HG03135 (cell line): ENCODE measurements around the gene FILIP1.

Source experiments
- ATAC-seq: cut with Tn5 transposase; IDR thresholded peaks from one replicate; pipeline ENCODE4 v1.9.1; 2021; ENCODE audit warnings: mild to moderate bottlenecking, moderate library complexity; ENCODE audit not compliant: unreplicated experiment

The FILIP1 gene

GRCh38 chr6:75494290-75494689, 690 bp upstream of the FILIP1 start:
- ATAC-seq: no peak

- ATAC-seq: no peak
These were observed 1.0 kb downstream of the FILIP1 start for GRCh38 chr6:75492386-75493153.

DNA sequence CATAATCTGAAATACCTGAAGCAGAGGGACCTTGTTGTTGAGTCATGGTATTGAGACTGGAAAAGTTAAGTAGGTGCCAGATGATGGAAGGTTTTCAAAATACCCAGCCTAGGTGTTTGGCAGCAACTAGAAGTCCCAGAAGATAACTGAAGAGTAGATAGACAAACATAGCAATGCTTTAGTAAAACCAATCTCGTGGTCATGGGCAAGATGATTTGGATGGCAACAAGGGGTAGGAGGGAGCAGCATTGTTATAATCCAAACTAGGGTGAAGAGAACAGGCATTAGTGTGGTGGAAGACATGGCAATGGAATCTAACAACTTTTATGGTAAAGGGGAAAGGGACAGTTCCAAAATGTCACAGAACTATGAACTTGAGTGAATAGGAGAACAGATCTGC, 2.3 kb downstream of the FILIP1 start:
- no peak for ATAC-seq

DNA sequence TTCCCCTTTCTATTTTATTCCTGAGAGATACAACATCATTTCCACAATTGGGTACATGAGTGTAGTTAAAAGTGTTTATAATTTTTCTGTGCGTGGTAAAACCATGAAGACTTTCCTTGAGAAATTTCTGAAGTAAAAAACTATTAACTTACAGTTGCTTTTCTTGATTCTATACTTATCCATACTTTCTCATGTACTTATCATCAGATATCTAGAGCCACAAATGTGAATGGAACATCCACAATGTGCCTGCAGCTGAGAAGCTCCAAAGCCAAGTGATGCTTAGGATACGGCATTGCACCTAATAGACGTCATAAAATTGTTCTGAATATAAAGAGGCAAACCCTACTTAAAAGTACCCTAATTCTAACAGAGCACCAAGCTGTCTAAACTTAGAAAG, 2.9 kb downstream of the FILIP1 start:
- ATAC-seq: no peak

DNA sequence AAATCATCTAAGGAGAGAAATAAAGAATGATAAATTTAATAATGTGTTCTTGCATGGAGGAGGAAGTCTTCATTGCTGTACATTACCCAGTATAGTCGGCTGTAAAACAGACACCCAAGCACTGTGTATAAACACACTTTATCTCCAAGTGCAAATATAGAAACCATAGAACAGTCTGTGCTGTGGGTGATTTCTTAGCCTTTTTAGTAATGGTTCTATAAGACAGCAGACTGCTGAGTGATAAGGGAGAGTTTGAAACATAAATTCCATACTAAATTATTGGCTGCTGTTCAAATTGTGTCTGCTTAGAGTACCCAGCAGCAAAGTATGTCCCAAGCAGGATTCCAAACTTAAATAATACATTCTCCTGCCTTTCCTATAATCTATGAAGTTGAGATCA, 4.6 kb downstream of the FILIP1 start:
- ATAC-seq: no peak

GRCh38 chr6:75488033-75488432, 5.6 kb downstream of the FILIP1 start:
- ATAC-seq: no peak

- ATAC-seq: no peak
These were observed 6.6 kb downstream of the FILIP1 start for GRCh38 chr6:75486850-75487518.

GRCh38 chr6:75484535-75484934, 9.1 kb downstream of the FILIP1 start:
- peak; percentile 99 for ATAC-seq

DNA sequence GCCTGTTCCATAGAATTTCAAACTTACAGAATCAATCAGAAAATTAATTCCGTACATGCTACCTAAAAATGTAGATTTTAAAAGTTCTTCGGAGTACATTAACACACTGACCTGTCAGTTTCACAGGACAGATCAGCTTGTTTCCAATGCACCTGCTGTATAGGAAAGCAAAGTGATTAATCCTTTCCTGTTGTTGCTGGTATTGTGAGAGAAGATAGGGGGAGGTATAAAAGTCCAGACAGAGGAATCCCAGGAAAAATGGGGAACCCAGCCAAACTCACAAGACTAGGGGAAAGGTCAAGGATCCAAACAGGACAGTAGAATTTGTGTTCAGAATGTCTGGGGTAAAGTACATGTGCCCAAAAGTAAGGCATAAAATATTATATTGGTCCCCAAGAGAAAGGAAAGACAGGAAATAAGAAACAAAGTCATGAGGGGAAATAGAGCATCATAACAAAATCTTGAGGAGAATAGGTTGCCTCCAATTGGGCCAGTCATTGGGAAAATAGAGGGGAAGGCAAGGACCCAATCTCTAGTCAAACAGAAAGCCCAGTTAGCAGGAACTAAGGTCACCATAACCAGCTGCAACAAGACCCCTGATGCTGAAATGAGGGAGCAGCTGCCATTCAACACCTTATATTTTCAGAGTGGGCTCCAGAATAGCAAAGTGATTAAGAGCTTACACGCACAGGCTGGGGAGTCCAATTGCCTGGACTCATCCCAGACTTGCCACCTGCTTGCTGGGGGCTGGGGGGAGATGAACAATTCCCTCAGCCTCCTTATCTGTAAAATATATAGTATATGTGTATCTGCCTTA, 10.3 kb downstream of the FILIP1 start:
- ATAC-seq: no peak

GRCh38 chr6:75481936-75482593, 11.5 kb downstream of the FILIP1 start:
- no peak for ATAC-seq

DNA sequence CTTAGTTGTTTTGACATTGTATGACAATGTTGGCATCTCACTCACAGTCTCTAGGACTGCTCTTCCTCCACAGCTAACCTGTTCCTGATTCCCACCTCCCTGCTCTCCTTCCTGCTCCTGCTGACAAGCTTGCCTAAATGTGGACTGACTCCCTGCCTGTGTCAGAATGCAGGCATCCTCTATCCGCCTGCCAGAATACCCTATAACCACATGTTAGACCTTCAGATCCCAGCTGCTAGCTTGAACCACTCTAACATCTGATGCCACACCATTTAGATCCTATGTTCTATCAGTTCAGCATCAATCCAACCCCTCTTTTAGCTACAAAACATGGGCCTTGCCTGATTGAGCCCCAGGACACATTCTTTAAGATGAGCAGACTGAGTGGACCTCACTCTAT, 12.2 kb downstream of the FILIP1 start:
- no peak for ATAC-seq

- no peak for ATAC-seq
These were observed 13.2 kb downstream of the FILIP1 start for GRCh38 chr6:75480425-75480824.

GRCh38 chr6:75479712-75480111, 13.9 kb downstream of the FILIP1 start:
- ATAC-seq: no peak

DNA sequence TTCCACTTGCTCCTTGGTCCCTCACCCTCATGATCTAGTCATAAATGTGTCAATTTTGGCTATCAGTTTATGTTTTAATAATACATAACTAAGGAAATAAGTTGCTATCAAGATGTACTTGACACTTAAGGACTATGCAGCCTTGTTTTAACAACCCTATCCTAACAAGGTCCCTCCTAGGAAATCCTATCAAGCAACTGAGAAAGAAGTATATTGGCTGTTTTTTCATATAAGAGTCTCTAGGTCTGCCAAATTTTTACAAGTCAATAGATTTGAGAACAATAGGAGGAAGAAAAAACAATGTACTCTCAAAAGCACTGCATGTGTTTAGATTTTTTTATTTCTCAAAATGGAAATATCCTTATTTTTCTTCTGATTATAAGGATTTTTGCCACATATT, 14.7 kb downstream of the FILIP1 start:
- ATAC-seq: no peak

DNA sequence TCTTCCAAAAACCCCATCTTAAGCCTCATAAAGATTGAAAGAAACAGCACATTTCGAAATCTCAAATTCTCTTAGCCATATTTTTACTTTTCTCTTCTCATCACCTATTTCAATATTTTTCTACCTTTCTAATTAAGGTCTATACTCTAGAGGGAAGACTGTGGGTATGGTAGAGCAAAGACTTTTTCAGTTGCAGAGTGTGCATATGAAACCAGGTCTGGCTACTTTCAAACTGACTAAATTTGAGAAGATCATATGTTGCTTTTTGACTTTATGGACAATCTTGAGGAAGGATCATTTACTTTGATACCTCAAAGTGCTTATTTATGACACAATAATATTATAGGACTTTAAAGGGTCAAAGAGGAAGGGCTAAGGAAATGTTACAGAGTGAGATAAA, 20.7 kb downstream of the FILIP1 start:
- ATAC-seq: no peak

DNA sequence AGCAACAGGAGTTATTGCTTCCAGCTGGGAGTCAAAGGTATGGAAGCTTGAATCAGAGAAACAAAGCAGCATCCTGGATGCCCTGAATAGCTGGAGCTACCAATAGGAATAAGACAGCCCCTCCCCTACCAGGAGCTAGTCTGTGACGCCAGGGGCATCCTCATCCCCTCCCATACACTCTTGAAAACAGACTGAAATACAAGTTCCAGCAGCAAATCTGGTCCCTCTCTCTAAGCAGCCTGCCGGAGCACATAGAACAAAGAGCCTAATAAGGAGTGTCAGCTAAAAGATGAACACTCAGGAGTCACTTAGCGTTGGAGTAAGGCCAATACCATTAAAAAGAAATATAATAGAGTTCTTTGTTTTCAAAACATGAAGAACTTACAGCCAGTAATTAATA, 25.6 kb downstream of the FILIP1 start:
- no peak for ATAC-seq

DNA sequence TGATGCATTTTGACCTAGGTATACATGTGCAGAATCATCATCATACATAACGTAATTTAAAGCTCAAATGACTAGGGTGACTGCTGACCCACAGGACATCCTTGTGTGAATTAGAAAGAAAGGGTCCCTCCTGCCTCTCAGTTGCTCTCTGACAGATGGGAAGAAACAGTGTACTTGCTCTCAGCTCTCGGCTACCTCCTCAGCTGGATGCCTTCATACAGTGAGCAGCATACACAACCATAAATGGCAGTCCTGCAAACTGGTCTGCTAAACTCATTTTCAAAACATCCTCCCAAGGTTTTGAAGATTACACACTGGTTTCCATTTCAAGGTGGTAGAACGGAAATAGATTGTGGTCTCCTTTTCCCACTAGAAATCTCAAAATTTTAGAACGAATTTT, 26.3 kb downstream of the FILIP1 start:
- ATAC-seq: no peak

DNA sequence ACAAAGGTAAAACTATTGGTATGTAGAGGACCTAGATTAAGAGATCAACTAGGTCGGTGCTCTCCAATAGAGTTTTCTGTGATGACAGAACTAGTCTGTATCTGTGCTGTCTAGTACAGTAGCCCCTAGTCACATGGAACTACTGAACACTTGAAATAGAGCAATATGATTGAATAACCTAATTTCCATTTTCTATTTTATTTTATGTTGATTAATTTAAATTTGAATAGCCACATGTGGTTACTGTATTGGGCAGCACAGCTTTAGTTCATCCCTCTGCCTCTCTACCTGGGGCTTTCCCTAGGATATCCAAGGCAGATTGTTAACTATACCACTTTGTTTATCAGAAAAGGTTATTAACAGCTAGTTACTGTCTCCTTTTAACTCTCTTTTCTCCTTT, 27.0 kb downstream of the FILIP1 start:
- no peak for ATAC-seq

- ATAC-seq: no peak
These were observed 29.7 kb downstream of the FILIP1 start for GRCh38 chr6:75463908-75464307.

DNA sequence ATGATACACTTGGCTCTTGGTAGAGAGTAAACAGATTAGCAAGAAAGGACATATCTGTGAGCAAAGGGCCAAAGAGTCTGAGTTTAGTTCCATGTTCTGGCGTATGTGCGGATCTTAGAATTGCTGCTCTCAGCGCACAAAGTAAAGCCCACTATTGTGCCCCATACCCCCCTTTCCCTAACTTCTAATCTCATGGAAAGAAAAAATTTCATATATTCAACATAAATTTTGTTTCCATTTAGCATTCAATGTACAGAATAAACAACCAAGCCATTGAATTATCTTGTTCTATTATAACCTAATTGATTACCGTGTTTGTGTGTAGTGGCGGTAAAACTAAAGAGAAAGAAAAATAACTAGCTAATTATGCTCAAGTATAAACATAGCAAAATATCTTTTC, 30.5 kb downstream of the FILIP1 start:
- ATAC-seq: no peak

DNA sequence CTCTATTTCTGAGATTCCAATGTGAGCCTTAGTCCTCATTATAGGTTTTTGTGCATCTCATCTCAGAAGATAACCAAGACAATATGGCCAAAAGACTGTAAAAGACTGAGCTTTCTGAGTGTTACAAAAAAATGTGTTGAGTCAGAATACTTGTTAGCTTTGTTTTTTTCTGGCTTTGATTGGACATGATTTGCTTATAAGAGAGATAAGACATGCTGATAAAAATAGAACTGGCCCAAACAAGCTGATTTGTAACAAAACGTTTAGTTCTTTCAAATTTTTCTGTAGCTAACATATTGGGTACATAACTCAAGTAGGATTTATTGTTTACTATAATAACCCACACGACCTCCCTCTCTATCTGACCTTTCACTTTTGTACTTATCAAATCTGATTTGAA, 32.9 kb downstream of the FILIP1 start:
- ATAC-seq: no peak
